Right lung (tissue), 5 donors: ENCODE data around the gene GATAD2A. TPM values are rescaled to one million over a fixed set of nuclear protein-coding genes. Genes with fewer than 3 reads are reported as not detected.
"Not testable (repeated sequence)": the region's sequence is repeated elsewhere in the genome, so short reads cannot be mapped to it uniquely, and the experiment has no call there.

ENCODE experiments used
- DNase-seq, 2 donors: peaks; one replicate each; pipeline ENCODE4 v3.0.0-alpha.2; 2013
- polyA plus RNA-seq, 5 donors: library from polyadenylated mRNA; unstranded; fragments of 120-200 nt; gene quantifications; one replicate each; pipeline versions ENCODE4 v1.2.1 to v1.2.3, GENCODE V29; 2013; ENCODE audit warnings: inconsistent platforms in 1 of 5, low replicate concordance in 1 of 5; ENCODE audit not compliant: insufficient read length in 5 of 5, insufficient read depth in 1 of 5

The GATAD2A gene
- polyA plus RNA-seq, 5 donors = 33.1 to 57.9 (median 43.8) TPM

DNA sequence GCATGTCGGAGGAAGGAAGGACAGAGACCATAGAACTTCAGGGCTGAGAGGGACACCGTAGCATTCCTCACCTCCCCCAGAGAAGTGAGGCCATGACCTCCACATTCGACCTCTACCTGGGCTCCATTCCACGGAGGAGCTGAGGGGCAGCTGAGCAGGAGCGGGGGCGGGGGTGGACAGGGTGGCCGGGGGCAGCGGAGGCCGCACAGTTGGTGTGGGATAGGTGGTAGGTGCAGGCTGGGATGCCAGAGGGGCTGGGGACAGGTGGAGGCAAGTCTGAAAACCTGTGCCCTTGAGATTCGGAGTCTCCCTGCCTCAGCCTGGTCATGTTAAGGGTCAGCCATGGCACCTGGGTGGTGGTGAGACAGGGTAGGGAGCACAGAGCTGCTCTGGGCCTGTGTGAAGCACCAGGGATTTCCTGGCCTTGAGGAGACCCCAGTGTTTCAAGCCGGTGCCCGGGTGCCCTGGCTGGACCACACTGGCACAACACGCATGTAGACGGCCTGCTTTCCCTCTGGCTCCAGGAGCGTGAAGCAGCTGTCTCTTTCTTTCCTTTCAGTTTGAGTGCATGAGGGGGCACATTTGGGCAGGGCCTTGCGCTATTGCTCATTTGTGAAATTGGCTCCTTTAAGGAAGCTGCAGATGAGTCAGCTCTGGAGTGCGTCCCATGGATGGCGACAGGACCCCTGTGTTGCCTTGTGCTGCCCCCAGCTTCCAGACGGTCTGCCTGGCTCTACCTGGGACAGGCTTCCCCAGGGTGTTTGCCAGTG lies 58.1 kb downstream of the GATAD2A start:
- DNase-seq = peak in 1 of 2 donors; percentile 37

DNA sequence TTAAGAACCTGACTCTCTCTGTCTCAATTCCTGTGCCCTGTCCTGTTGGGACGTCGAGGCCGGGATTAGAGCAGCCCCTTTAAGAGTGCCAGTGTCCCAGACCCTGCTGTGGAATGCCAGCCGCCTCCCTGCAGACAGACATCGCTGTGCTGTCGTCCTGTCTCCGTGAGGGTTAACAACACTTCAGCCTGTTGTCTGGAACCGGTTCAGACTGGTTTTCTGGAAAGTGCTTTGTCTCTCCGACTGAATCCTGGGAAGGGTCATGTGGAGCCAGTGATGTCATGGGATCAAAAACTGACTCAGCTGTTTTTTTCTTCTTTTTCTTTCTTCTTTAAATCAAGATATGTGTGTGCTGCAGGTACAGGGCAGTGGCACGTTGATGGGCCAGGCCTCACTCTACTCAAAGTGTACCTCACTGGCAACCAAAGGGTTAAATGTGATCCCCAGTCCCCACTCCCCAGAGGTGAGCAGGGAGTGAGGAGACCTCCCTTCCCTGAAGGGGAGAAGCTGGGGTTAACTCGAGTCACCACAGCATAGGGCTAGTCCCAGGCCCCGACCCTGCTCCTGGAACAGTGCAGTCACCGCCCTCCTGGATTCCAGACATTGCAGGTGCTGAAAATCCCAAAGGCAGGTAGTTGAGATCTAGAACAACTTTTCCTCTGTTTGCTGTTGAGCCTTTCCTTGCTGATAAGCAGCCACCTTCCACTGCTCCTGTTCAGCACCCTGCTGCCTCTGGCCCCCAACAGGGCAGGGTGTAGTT lies 59.0 kb downstream of the GATAD2A start:
- DNase-seq = peak; percentile 72 to 75

DNA sequence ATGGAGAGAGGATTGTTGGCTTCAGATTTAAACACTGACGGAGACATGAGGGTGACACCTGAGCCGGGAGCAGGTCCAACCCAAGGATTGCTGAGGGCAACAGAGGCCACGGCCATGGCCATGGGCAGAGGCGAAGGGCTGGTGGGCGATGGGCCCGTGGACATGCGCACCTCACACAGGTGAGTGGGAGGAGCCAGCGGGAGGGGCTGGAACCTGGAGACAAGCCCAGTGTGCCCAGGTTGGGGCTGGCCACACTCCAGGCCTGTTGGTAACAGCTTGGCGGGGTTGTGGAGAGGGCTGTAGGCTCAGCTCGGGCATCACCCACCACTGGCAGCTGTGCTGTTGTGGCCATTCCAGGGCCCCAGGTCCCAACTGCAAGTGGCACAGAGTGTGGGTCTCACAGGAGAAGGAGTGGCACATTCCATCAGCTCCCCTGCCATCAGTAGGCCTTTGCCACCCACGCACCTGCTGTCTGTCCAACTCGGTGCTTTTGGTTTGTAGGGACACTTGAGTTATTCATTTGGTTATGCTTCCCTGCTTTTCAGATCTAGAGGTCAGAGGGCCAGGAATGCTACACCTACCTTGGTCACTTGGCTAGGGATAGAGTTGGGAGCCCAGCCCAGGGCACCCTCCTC lies 60.1 kb downstream of the GATAD2A start:
- no peak for DNase-seq

DNA sequence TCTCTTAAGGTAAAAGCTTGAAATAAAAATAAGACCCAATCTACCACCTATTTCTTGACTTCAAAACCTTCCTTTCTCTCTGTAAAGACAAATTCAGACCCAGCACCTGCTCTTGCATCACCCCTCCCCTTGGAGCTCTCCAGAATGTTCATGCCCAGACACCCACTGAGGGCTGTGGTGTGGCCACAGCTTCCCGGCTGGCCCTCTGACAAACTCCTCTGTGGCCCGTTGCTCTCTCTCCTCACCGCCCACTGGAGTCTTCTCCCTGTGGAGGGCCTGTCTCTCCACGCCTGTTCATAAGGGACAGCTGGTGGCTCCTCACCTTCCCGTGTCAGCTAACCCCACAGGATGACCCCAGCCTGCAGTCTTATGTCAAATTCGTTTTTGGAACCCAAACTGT lies 60.7 kb downstream of the GATAD2A start:
- no peak for DNase-seq

DNA sequence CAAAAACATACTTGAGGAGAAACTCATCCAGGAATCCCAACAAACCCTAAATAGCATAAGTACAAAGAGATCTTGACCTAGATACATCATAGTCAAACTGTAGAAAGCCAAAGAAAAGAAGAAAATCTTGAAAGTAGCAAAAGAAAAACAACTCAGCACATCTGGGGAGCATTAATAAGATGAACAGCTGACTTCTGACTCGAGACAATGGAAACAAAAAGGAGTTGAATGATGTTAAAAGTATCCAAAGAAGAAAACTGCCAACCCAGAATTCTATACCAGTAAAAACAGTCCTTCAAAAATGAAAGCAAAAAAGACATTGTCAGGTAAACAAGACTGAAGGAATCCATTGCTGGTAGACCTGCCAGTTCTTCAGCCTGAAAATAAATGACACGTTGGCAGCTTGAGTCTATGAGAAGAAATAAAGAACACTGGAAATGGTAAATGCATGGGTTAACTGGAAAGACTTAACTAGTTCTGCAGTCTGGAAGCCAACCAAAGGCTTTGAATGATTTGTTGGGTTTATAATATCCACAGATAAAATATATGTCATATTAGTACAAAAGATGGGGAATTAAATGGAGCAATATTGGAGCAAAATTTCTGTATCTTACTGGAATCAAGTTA lies 63.1 kb downstream of the GATAD2A start:
- no peak for DNase-seq

DNA sequence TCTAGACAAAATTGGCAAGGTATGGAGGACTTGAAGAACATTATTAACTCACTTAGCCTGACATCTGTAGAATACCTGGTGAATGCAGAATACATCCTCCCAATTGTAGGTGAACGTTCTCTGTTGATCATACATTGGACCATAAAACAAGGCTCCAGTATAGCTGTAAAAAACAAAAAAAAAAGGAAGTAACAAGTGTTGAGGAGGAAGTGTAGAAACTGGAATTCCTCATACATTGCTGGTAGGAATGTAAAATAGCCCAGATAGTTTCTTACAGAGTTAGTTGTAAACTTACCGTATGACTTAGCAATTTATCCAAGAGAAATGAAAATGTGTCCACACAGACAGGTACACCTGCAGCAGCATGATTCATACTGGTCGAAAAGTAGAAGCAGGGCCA lies 65.1 kb downstream of the GATAD2A start:
- DNase-seq = no peak

DNA sequence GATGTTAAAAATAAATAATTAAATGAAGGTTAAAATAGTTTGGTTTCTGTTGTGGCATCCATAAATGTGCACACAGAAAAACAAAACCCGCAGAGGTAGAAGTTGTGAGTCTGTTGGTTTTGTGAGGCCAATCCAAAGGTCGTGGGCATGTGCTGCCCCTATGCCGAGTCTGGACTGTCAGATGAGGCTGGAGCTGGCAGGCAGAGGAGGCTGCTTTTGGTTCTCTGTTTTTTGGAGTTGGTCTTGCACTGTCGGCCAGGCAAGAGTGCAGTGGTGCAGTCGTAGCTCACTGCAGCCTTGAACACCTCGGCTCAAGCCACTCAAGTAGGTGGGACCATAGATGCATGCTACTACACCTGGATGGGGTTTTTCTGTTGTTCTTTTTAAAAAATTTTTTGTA lies 66.2 kb downstream of the GATAD2A start:
- no peak for DNase-seq

DNA sequence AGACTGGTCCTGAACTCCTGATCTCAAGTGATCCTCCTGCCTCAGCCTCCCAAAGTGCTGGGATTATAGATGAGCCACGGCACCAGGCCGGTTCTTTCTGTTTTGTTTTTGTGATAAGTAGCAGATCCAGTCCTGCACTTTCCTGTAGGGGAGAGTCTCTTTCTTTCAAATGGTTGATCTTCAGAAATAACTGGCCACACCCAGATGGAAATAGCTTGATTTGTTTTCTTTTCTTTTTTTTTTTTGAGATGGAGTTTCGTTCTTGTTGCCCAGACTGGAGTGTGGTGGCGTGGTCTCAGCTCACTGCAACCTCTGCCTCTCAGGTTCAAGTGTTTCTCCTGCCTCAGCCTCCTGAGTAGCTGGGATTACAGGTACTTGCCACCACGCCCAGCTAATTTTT lies 66.6 kb downstream of the GATAD2A start:
- not testable (repeated sequence) for DNase-seq

DNA sequence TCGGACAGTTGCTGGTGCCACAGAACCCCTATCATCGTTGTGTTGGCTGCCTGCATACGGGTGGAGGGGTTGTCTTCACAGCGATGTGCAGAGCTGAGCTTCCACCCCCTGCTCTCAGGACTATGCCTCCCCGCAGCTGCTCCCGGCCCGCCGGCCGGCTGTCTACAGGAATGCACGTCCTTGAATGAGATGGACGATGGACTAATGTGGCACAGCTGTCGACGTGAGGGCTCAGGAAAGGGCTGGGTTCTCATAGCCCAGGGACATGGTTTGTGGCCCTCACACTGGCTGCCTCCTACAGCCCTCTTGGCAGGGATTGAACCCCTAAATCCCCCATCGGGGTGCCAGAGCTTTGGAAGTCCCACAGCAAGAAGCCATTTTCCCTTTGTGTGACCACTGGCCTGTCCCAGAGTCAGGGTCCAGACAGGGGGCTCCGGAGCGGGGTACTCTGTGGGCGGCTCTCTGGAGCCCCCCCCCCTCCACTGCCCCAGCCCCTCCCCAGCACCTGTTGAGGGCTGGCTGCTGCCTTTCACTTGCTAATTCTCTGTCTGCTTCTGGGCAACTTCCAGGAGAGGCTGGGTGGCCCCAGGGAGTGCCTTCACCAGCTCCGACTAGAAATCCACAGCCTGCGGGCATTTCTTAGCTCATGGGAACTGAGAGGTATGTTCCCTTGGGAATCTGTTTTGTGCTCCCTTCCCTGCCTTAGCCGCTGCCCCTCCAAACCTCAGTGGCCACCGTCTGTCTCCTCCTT lies 69.7 kb downstream of the GATAD2A start:
- no peak for DNase-seq

DNA sequence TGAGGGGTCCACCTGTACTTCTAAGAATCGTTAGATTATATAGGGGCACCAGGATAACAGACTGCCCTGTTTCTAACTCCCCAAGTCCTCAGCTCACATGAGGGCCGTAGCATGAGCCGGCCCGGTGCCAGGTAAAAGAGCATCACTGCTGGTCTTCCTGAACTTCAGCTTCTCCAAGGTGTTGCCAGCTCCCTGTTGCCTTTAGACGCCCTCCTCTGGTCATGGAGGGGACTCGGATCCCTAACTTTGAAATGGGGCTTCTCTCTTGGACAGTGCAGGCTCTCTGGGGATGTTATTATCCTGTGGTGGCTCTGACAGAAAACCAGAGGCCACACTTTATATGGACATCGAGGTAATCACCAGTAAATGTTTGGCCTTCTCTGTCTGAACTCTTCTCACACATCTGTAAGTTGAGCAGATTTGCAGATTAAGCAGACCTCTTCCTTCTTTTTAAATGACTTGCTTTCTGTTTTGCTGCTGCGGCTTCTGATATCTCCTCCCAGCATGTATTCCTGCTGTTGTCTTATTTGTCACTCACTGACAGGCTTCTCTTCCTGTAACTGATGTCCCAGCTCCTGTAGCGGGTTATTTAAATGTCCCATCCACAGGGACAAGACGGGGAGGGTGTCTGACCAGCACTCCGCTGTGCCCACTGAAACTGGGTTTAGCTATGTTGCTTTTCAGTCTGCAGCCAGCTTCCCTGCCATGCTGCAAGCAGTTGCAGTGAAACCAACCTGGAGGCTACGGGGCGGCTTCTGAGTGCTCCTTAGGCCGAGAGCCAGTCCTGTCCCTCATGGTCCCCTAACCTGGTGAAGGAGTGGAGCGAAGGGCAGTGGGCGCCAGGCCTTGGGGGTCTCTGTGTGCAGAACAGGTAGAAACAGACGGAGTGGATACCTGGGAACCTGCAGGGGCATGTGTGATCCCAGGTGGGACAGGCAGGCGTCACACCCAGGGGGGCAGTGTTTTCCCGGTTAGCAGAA lies 70.7 kb downstream of the GATAD2A start:
- DNase-seq = no peak

DNA sequence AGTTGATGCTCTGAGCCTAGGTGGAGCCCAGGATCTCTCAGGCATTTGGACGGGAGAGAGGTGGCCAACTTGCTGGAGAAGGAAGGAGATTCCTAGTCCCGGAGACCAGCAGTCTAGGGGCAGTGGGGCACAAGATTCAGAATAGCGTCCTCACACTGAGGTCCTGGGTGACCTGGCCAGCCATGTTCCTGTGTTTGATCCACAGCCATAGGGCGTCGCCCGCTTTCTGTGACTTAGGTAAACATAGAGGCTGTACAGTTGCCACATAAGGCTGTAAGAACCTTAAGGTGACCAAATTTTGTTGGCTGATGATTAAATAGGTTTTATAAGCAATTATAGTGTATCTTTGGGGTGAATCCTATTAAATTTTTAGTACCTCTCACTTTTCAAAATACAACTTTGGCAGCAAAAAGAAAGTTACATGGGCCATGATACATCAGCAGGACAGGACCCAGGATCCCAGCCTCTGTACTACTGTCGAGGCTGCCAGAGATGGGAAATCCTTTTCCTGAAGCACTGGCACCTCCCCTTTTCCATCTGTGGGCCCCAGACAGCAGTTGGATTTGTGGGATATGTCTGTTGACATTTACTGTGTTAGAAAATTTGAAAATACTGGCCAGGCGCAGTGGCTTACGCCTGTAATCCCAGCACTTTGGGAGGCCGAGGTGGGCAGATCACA lies 72.4 kb downstream of the GATAD2A start:
- DNase-seq = no peak

DNA sequence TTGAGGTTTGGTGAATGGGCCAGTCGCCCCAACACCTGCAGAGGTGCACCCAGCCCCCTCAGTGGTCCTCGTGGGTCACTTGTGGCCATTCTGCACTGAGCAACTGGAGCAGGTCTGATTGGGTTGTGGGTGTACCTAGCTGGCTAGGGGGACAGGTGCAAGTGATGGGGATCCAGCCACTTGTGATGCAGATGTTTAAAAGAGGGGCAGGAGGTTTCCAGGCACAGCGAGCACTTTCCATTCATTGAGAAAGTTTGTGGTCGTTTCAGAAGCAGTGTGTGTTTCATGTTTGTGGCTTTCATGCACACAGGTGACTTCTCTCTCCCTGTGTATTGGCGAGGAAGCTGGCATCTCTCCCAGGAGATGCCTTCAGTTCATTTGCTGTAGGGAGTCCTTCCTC lies 75.2 kb downstream of the GATAD2A start:
- DNase-seq = no peak

DNA sequence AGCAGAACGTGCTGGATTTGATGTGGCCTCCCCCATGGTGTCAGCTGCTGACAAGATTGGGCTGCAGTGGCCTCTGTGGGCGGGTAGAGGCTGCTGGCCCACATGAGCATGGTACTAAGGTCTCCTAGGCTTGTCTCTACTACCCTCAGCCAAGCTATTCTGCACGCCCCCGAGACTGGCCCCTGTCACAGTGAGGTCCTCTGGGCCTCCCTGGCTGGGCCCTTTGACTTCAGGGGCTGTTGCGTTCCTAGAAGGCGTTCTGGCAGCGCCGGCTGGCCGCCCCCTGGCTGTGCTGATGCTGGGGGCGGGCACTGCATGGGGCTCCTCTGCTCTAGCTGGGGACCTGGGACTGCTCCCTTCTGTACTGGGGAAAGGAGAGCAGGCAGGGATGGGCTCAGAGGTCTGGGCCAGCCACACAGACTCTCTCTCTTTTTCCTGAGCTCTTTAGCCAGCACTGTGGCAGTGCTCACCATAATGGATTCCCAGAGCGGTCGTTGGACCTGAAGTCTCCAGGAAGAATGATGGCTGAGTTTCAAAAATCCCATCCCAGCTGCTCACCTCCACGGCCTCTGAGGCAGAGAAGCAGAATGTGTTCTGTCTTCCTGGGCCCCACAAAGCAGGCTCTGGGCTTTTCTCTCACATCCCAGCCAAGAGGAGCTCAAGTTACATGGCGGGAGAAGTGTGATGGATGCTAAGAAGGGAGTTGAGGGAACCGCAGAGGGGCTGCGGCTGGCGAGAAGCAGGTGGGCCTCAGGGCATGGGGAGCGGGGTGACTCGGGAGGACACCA lies 77.5 kb downstream of the GATAD2A start:
- no peak for DNase-seq

DNA sequence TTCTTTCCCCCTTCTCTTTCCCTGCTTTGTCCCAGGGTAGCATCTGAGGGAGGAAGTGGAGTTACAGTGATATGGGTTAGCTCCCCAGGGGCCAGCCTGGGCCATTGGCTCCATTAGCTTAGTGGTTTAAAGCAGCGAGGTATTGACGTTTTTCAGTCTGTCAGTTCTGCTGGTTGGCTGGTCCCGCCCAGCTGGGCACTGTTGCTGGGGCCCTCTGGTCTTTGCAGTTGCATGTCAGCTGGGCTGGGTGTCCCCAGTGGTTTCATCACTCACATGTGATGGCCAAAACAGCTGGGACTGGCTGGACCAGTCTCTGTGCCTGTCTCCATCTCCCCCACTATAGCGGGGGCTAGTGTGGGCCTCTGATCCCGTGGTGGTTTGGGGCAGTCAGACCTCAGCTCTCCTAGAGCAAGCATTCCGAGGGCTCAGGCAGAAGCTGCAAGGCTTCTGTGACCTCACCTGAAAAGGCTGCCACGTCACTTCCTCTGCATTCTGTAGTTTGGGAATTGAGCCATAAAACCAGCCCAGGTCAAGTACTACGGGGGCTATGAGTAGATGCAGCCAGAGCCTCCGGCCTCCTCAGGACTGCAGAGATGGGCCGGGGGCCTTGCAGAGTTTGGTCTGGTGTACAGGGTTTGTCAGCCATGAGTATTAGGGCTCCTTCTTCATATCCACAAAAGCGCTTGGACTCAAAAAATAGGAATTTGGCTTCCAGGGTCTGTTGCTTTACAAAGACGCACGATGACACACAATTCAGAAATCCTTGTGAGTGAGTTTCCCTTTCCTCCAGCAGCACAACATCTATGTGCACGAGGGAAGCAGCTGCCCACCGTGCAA lies 79.9 kb downstream of the GATAD2A start:
- DNase-seq = peak; percentile 61 to 70

DNA sequence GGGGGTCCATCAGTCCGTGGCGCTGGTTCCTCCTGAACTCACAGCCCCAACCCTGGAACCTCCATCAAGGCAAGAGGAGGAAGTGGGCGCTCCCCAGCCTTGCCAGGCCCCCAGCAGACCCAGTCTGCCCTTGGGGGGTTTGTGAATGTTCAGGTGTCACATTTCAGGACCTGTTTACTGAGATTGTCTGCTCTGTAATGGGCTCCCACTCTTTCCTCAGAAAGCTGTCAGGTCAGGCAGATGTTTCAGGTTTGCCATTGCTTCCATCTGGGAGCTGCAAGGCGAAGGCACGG lies 80.5 kb downstream of the GATAD2A start:
- no peak for DNase-seq

DNA sequence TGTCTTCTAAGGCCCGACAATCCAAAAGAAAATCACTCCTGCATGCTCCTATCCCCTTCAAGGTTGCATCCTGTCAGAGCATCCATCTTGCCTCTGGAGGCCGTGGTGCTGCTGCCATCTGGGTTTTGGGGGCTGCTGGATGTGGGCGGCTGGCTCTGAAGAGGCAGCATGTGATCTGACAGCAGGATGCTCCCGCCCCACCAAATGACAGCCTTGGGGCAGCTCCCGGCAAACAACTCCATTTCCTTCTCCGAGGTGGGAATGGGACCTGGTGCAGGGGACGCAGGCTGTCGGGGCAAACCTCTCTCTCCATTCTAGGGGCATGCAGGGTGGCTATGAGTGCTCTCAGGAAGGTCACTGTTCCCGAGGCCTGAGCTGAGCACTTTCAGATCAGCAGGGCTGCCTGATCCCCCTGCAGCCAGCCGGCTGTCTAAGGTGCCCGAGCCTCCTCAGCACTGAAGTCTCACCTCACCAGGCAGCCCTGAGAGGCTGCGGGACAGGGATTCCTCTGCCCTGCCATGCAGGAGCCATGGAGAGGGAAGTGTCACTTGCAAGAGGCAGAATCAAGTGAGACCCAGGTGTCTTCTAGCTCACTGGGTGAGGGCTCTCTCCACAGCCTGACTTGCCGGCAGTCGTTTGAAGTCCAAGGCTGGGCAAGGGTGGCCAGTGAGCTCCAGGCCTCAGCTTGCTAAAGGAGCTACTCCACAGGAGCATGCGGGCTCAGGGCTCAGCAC lies 81.0 kb downstream of the GATAD2A start:
- DNase-seq = no peak
